HEK293 (cell line): ENCODE results near the gene HOXC11.

Experiments used
- CTCF ChIA-PET: fragments of 350-600 bp; formaldehyde crosslinking; extraction: SDS; loops from one replicate; lab custom pipeline; 2021; ENCODE audit warnings: antibody characterized with exemption; lab: Yijun Ruan, JAX
- POLR2A ChIA-PET: fragments of 300-600 bp; formaldehyde crosslinking; extraction: SDS; loops from one replicate; lab custom pipeline; 2020; ENCODE audit warnings: antibody characterized with exemption, inconsistent platforms; lab: Yijun Ruan, JAX
- H3K27ac ChIP-seq: fragments of 200-500 bp; sonication (Bioruptor generic); 2 replicates; pipeline ENCODE4 v1.5.1; 2014; ENCODE audit warnings: low read depth, low read length, control low read depth, inconsistent platforms; ENCODE audit errors: extremely low read depth
- H3K36me3 ChIP-seq, 2 experiments: fragments of 200-500 bp in 1 of 2; sonication (Bioruptor generic) in 1 of 2; 1 replicate in 1 of 2; 2 replicates in 1 of 2; pipeline ENCODE4 v1.5.1; 2014 to 2017; ENCODE audit warnings: inconsistent platforms in 2 of 2, low read length in 2 of 2; ENCODE audit not compliant: control insufficient read depth in 2 of 2, insufficient read depth in 1 of 2
- H3K4me1 ChIP-seq: fragments of 200-500 bp; sonication (Bioruptor generic); 2 replicates; pipeline ENCODE4 v1.5.1; 2014; ENCODE audit warnings: mild to moderate bottlenecking, low read length, inconsistent platforms; ENCODE audit not compliant: control insufficient read depth, insufficient read depth
- H3K4me3 ChIP-seq: 2 replicates; pipeline ENCODE4 v1.5.1; 2011; ENCODE audit warnings: low read depth, mild to moderate bottlenecking, control low read depth, low read length, moderate library complexity
- H3K9me3 ChIP-seq: fragments of 200-500 bp; sonication (Bioruptor generic); 2 replicates; pipeline ENCODE4 v1.5.1; 2014; ENCODE audit warnings: low read depth, low read length, inconsistent platforms; ENCODE audit not compliant: control insufficient read depth, insufficient read depth
- AEBP2 ChIP-seq: fragments of 450-650 bp; formaldehyde crosslinking; IDR thresholded peaks from 2 replicates; pipeline ENCODE4 v1.5.1; 2016; ENCODE audit warnings: missing biosample characterization, missing genetic modification characterization, borderline replicate concordance
- BCL11B ChIP-seq: fragments of 450-650 bp; formaldehyde crosslinking; IDR thresholded peaks from 2 replicates; pipeline ENCODE4 v1.5.1; 2016; ENCODE audit warnings: low read depth, missing biosample characterization, missing genetic modification characterization
- GLIS2 ChIP-seq: fragments of 450-650 bp; formaldehyde crosslinking; IDR thresholded peaks from 2 replicates; pipeline ENCODE4 v1.5.1; 2016; ENCODE audit warnings: missing biosample characterization, missing genetic modification characterization
- KLF9 ChIP-seq: fragments of 450-650 bp; formaldehyde crosslinking; IDR thresholded peaks from 2 replicates; pipeline ENCODE4 v1.5.1; 2016; ENCODE audit warnings: missing biosample characterization, missing genetic modification characterization, low read depth
- MEIS1 ChIP-seq: sonication (generic); formaldehyde crosslinking; IDR thresholded peaks from 2 replicates; pipeline ENCODE4 v1.8.1; 2022; ENCODE audit warnings: missing genetic modification reagents, mild to moderate bottlenecking, borderline replicate concordance
- SCRT2 ChIP-seq: fragments of 450-650 bp; formaldehyde crosslinking; IDR thresholded peaks from 2 replicates; pipeline ENCODE4 v1.5.1; 2016; ENCODE audit warnings: missing biosample characterization, missing genetic modification characterization
- ZBTB11 ChIP-seq: fragments of 450-650 bp; formaldehyde crosslinking; conservative IDR thresholded peaks from 2 replicates; pipeline ENCODE4 v1.5.1; 2016; ENCODE audit warnings: low read depth, missing biosample characterization, missing genetic modification characterization
- ZBTB6 ChIP-seq: fragments of 450-650 bp; formaldehyde crosslinking; IDR thresholded peaks from 2 replicates; pipeline ENCODE4 v1.5.1; 2017; ENCODE audit warnings: missing biosample characterization, missing genetic modification characterization
- ZNF18 ChIP-seq: fragments of 450-650 bp; formaldehyde crosslinking; IDR thresholded peaks from 2 replicates; pipeline ENCODE4 v1.5.1; 2016; ENCODE audit warnings: missing biosample characterization, missing genetic modification characterization
- ZNF292 ChIP-seq: fragments of 450-650 bp; formaldehyde crosslinking; IDR thresholded peaks from 2 replicates; pipeline ENCODE4 v1.5.1; 2016; ENCODE audit warnings: low read depth, missing biosample characterization, missing genetic modification characterization, borderline replicate concordance
- ZNF366 ChIP-seq: fragments of 450-650 bp; formaldehyde crosslinking; conservative IDR thresholded peaks from 2 replicates; pipeline ENCODE4 v1.5.1; 2016; ENCODE audit warnings: missing biosample characterization, missing genetic modification characterization
- ZNF473 ChIP-seq: fragments of 450-650 bp; formaldehyde crosslinking; IDR thresholded peaks from 2 replicates; pipeline ENCODE4 v1.5.1; 2017; ENCODE audit warnings: missing biosample characterization, missing genetic modification characterization
- ZNF513 ChIP-seq: fragments of 450-650 bp; IDR thresholded peaks from 2 replicates; pipeline ENCODE4 v1.5.1; 2018; ENCODE audit warnings: missing biosample characterization, missing genetic modification characterization
- ZNF548 ChIP-seq: fragments of 450-650 bp; formaldehyde crosslinking; IDR thresholded peaks from 2 replicates; pipeline ENCODE4 v1.5.1; 2016; ENCODE audit warnings: missing biosample characterization, missing genetic modification characterization
- ZNF580 ChIP-seq: fragments of 450-650 bp; formaldehyde crosslinking; IDR thresholded peaks from 2 replicates; pipeline ENCODE4 v1.5.1; 2016; ENCODE audit warnings: missing biosample characterization, missing genetic modification characterization
- ZNF623 ChIP-seq: fragments of 450-650 bp; formaldehyde crosslinking; IDR thresholded peaks from 2 replicates; pipeline ENCODE4 v1.5.1; 2016; ENCODE audit warnings: missing biosample characterization, missing genetic modification characterization
- ZNF624 ChIP-seq: fragments of 450-650 bp; formaldehyde crosslinking; IDR thresholded peaks from 2 replicates; pipeline ENCODE4 v1.5.1; 2017; ENCODE audit warnings: missing biosample characterization, missing genetic modification characterization
- ZNF639 ChIP-seq: fragments of 450-650 bp; formaldehyde crosslinking; IDR thresholded peaks from 2 replicates; pipeline ENCODE4 v1.5.1; 2016; ENCODE audit warnings: missing biosample characterization, missing genetic modification characterization
- ZNF768 ChIP-seq: fragments of 450-650 bp; formaldehyde crosslinking; IDR thresholded peaks from 2 replicates; pipeline ENCODE4 v1.5.1; 2018; ENCODE audit warnings: missing biosample characterization, mild to moderate bottlenecking, missing genetic modification characterization
- ZSCAN5A ChIP-seq: fragments of 450-650 bp; formaldehyde crosslinking; IDR thresholded peaks from 2 replicates; pipeline ENCODE4 v1.5.1; 2016; ENCODE audit warnings: missing biosample characterization, missing genetic modification characterization

The HOXC11 gene

GRCh38 chr12:53984901-53985691 is 12.2 kb downstream of the HOXC11 start, which contains the start of gene HOXC10 (continued):
- TF ChIP-seq ZNF18 (tag by site-specific recombination), result no peak
- TF ChIP-seq ZNF623 (tag by site-specific recombination), result no peak
- 0 out of 2 replicates have a peak, but pooled peaks have one; percentile 14 for TF ChIP-seq ZNF366
- TF ChIP-seq BCL11B, result no peak

GRCh38 chr12:53985692-53985993 is 12.7 kb downstream of the HOXC11 start:
- H3K9me3 ChIP-seq, result no peaks in the 10 kb centered on the region
- TF ChIP-seq ZNF624 (tag by site-specific recombination) (no peak), KLF9 (no peak), ZSCAN5A (tag by site-specific recombination) (no peak), ZNF473 (tag by site-specific recombination) (no peak), ZNF580 (tag by site-specific recombination) (no peak), ZNF513 (no peak), SCRT2 (tag by site-specific recombination) (peak; percentile 6; the same call in 1 of the 2 replicates), ZNF292 (no peak), ZNF639 (tag by site-specific recombination) (no peak), ZBTB6 (tag by site-specific recombination) (no peak), ZNF548 (no peak), MEIS1 (CRISPR knock-in tag) (no peak), GLIS2 (tag by site-specific recombination) (peak; percentile 69), ZNF768 (tag by site-specific recombination) (no peak), ZBTB11 (tag by site-specific recombination) (no peak), ZNF623 (tag by site-specific recombination) (no peak), AEBP2 (tag by site-specific recombination) (no peak)
- no peaks in the 10 kb centered on the region for H3K36me3 ChIP-seq
- CTCF ChIA-PET, result interaction anchor here (0.8 to 5.8 kb wide), 18 partner anchors 13 to 408 kb away, joined by 3 to 88 read pairs (median 6); partner anchors contain the start of genes HOXC8, HOXC9 and SMUG1
- peaks cover 30% of the 10 kb centered on the region for H3K4me1 ChIP-seq
- POLR2A ChIA-PET, result interaction anchor here (1.2 to 2.5 kb wide), 3 partner anchors 10 to 47 kb away, joined by 4 to 16 read pairs (median 6); partner anchors contain the start of genes HOXC13 and HOXC9
- H3K4me3 ChIP-seq, result peak overlapping the region; percentile 31
- peak overlapping the region; percentile 90 for H3K27ac ChIP-seq
